Activated T-helper 1 cell treated with anti-CD3 and anti-CD28 coated beads, Interleukin-12 subunit alpha, Interleukin-12 subunit beta, Interleukin-2, Interleukin-4 antibody, amounts not matched to agents 30 ng/mL and 10 ng/mL and 1 ng/mL, durations not matched to agents 14 hours and 24 hours and 36 hours (primary cell): Measurements from ENCODE around the gene CAMTA1. TPM values are rescaled to one million over a fixed set of nuclear protein-coding genes. Genes with fewer than 3 reads are reported as not detected.

Experiments
- DNase-seq: peaks from one replicate; pipeline ENCODE4 v3.0.0; 2021; ENCODE audit warnings: low spot score
- H3K27ac Mint-ChIP-seq: one replicate; pipeline ENCODE4 v1.8.0; 2021; ENCODE audit warnings: mild to moderate bottlenecking, mixed read lengths
- H3K27me3 Mint-ChIP-seq: one replicate; pipeline ENCODE4 v1.8.0; 2022; ENCODE audit warnings: mild to moderate bottlenecking, moderate library complexity, mixed read lengths; ENCODE audit not compliant: insufficient read depth
- H3K36me3 Mint-ChIP-seq: one replicate; pipeline ENCODE4 v1.8.0; 2021; ENCODE audit warnings: low read depth, mixed read lengths
- H3K4me1 Mint-ChIP-seq: one replicate; pipeline ENCODE4 v1.8.0; 2021; ENCODE audit warnings: low read depth, mixed read lengths
- H3K4me3 Mint-ChIP-seq: one replicate; pipeline ENCODE4 v1.8.0; 2021; ENCODE audit warnings: mild to moderate bottlenecking, moderate library complexity, mixed read lengths
- H3K9me3 Mint-ChIP-seq: one replicate; pipeline ENCODE4 v1.8.0; 2021; ENCODE audit warnings: mixed read lengths
- intact Hi-C: fragments of 100-400 bp; cut with micrococcal nuclease; formaldehyde crosslinking; loops from one replicate; pipeline ENCODE4 v1.15.1; 2024
- total RNA-seq: library from RNA; stranded (reverse); gene quantifications from 2 replicates; pipeline ENCODE4 v1.2.3, GENCODE V29; 2022

Gene CAMTA1
- total RNA-seq, 1 donor from 2014 or later: 57.2 TPM

DNA sequence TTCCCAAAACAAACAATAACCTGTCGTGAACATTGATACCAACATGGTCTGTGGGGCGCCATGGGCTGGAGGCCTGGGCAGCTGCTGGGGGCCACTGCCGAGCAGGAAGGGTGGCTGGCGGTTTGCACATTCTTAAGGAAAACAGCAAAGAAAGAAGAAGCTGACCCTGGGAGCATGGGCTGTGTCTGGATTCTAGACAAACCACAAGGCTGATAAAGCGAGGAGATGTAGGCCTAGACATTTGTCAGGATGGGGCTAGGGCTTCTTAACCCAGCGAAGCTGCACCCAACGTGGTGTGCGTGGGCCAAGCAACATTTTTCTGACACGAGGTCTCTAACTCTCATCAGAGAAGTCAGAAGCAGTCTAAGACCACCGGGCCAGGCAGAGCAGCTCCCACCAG, 663.7 kb downstream of the CAMTA1 start:
- H3K36me3 Mint-ChIP-seq: no peaks in the 10 kb centered on the region
- no peaks in the 10 kb centered on the region for H3K9me3 Mint-ChIP-seq
- no peak overlapping the region for H3K4me3 Mint-ChIP-seq
- DNase-seq: no peak
- no peak overlapping the region for H3K27ac Mint-ChIP-seq
- H3K27me3 Mint-ChIP-seq: peaks cover 1% of the 10 kb centered on the region
- H3K4me1 Mint-ChIP-seq: no peaks in the 10 kb centered on the region
- intact Hi-C loops: no loop called here

- intact Hi-C loops: no loop called here
- H3K27me3 Mint-ChIP-seq: peaks cover 1% of the 10 kb centered on the region
- no peak overlapping the region for H3K4me3 Mint-ChIP-seq
- DNase-seq: no peak
- no peaks in the 10 kb centered on the region for H3K36me3 Mint-ChIP-seq
- H3K9me3 Mint-ChIP-seq: no peaks in the 10 kb centered on the region
- H3K4me1 Mint-ChIP-seq: no peaks in the 10 kb centered on the region
- no peak overlapping the region for H3K27ac Mint-ChIP-seq
Measured at GRCh38 chr1:7449750-7450149, 664.5 kb downstream of the CAMTA1 start.

DNA sequence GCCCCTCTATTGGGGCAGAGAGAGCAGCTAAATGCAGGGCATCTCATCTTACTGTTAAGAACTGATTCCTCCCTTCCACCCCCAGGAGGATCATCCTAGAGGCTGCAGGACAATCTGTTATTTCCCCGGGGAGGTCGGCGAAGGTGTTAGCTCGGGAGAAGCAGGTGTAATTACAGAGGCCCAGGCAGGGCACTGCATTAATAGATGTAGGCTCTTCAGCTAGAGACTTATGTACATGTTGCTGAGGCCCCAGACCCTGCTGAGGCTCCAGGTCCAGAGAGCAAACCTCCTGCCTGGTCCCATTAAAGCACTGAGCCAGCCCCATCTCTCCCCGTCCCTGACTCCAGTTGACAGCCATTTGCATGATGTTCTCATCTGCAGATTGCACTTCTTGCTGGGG, 665.6 kb downstream of the CAMTA1 start:
- H3K4me3 Mint-ChIP-seq: no peak overlapping the region
- H3K36me3 Mint-ChIP-seq: no peaks in the 10 kb centered on the region
- H3K4me1 Mint-ChIP-seq: no peaks in the 10 kb centered on the region
- H3K9me3 Mint-ChIP-seq: no peaks in the 10 kb centered on the region
- H3K27me3 Mint-ChIP-seq: peaks cover 1% of the 10 kb centered on the region
- intact Hi-C loops: no loop called here
- H3K27ac Mint-ChIP-seq: no peak overlapping the region
- DNase-seq: no peak

DNA sequence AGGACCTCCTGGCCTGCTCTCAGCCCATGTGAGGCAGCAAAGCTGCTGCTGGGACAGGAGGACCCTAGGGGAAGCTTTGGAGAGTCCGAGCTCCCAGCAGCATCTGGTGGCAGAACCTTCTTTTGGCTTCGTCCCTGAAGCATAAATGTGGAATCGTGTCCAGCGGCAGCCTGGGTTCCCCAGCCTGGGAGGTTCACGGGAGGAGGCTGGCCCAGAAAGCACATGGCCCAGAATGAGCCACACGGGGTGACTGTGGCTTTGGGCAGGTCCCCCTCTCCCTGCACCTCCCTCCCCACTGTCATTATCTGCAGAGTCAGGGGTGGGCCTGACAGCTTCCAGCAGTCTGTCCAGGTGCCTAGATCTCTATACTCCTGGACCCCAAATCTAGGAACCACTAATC, 667.8 kb downstream of the CAMTA1 start:
- intact Hi-C loops: no loop called here
- Mint-ChIP-seq H3K4me3 (no peak overlapping the region), H3K36me3 (no peaks in the 10 kb centered on the region), H3K27me3 (peaks cover 1% of the 10 kb centered on the region), H3K4me1 (no peaks in the 10 kb centered on the region), H3K27ac (no peak overlapping the region), H3K9me3 (no peaks in the 10 kb centered on the region)
- DNase-seq: no peak

- intact Hi-C loops: loop anchor here (1.0 kb wide), 1 partner anchor 193 kb away; no protein-coding TSS in a partner anchor
- DNase-seq: no peak
- H3K36me3 Mint-ChIP-seq: no peaks in the 10 kb centered on the region
- H3K4me1 Mint-ChIP-seq: no peaks in the 10 kb centered on the region
- no peaks in the 10 kb centered on the region for H3K27me3 Mint-ChIP-seq
- H3K4me3 Mint-ChIP-seq: no peak overlapping the region
- no peaks in the 10 kb centered on the region for H3K9me3 Mint-ChIP-seq
- H3K27ac Mint-ChIP-seq: no peak overlapping the region
Measured at GRCh38 chr1:7454052-7454815, 669.0 kb downstream of the CAMTA1 start.

GRCh38 chr1:7454895-7455784, 669.9 kb downstream of the CAMTA1 start:
- intact Hi-C loops: loop anchor here (1.0 kb wide), 1 partner anchor 192 kb away; no protein-coding TSS in a partner anchor
- no peak overlapping the region for H3K27ac Mint-ChIP-seq
- H3K4me1 Mint-ChIP-seq: no peaks in the 10 kb centered on the region
- no peak overlapping the region for H3K4me3 Mint-ChIP-seq
- H3K36me3 Mint-ChIP-seq: no peaks in the 10 kb centered on the region
- H3K27me3 Mint-ChIP-seq: no peaks in the 10 kb centered on the region
- no peaks in the 10 kb centered on the region for H3K9me3 Mint-ChIP-seq
- DNase-seq: no peak

- Mint-ChIP-seq H3K4me3 (no peak overlapping the region), H3K27me3 (no peaks in the 10 kb centered on the region), H3K27ac (no peak overlapping the region), H3K36me3 (no peaks in the 10 kb centered on the region), H3K4me1 (no peaks in the 10 kb centered on the region), H3K9me3 (no peaks in the 10 kb centered on the region)
- intact Hi-C loops: no loop called here
- no peak for DNase-seq
Measured at GRCh38 chr1:7455796-7456721, 670.8 kb downstream of the CAMTA1 start.

GRCh38 chr1:7456722-7457082, 671.4 kb downstream of the CAMTA1 start:
- no peaks in the 10 kb centered on the region for H3K36me3 Mint-ChIP-seq
- no peaks in the 10 kb centered on the region for H3K27me3 Mint-ChIP-seq

DNA sequence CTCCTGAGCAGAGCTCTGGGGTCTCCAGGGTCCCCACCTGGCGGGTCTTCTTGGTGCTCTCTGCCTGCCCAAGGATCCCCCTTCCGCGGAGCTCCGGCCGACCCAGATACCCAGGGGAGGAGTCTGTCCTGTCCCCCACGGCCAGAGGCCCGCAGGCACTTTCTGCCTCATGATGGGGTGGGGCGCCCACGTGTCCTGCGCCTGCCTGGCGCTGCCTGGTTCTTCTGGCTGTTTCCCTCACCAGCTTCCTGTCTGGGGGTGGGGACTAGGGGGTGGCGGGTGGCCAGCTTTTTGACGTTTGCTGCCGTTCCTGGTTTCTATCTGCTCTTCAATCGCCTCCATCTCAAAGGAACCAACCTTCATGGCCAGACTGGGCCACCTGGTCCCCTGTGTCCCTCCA, 672.6 kb downstream of the CAMTA1 start:
- no peak overlapping the region for H3K27ac Mint-ChIP-seq
- no peaks in the 10 kb centered on the region for H3K4me1 Mint-ChIP-seq
- intact Hi-C loops: no loop called here
- no peaks in the 10 kb centered on the region for H3K27me3 Mint-ChIP-seq
- no peak overlapping the region for H3K4me3 Mint-ChIP-seq
- H3K9me3 Mint-ChIP-seq: no peaks in the 10 kb centered on the region
- no peaks in the 10 kb centered on the region for H3K36me3 Mint-ChIP-seq
- DNase-seq: no peak

More at GRCh38 chr1:7456722-7457082, 671.4 kb downstream of the CAMTA1 start:
- H3K4me3 Mint-ChIP-seq: no peak overlapping the region
- no peak overlapping the region for H3K27ac Mint-ChIP-seq
- no peaks in the 10 kb centered on the region for H3K9me3 Mint-ChIP-seq
- intact Hi-C loops: no loop called here
- H3K4me1 Mint-ChIP-seq: no peaks in the 10 kb centered on the region
- DNase-seq: no peak

GRCh38 chr1:7458946-7459345, 673.7 kb downstream of the CAMTA1 start:
- Mint-ChIP-seq H3K4me3 (no peak overlapping the region), H3K36me3 (no peaks in the 10 kb centered on the region), H3K9me3 (no peaks in the 10 kb centered on the region), H3K27ac (no peak overlapping the region), H3K27me3 (no peaks in the 10 kb centered on the region), H3K4me1 (no peaks in the 10 kb centered on the region)
- DNase-seq: no peak
- intact Hi-C loops: no loop called here

- no peak for DNase-seq
- Mint-ChIP-seq H3K4me3 (no peak overlapping the region), H3K27me3 (no peaks in the 10 kb centered on the region), H3K27ac (no peak overlapping the region), H3K4me1 (no peaks in the 10 kb centered on the region), H3K36me3 (no peaks in the 10 kb centered on the region), H3K9me3 (no peaks in the 10 kb centered on the region)
- intact Hi-C loops: no loop called here
Measured at GRCh38 chr1:7459914-7460313, 674.7 kb downstream of the CAMTA1 start.

GRCh38 chr1:7460807-7461206, 675.6 kb downstream of the CAMTA1 start:
- Mint-ChIP-seq H3K9me3 (no peaks in the 10 kb centered on the region), H3K36me3 (no peaks in the 10 kb centered on the region), H3K27ac (no peak overlapping the region), H3K4me1 (no peaks in the 10 kb centered on the region), H3K4me3 (no peak overlapping the region), H3K27me3 (no peaks in the 10 kb centered on the region)
- intact Hi-C loops: no loop called here
- DNase-seq: no peak
